GM18526 (cell line): ENCODE results near the gene DCD.

Experiments used
- POLR2A ChIP-seq: IDR thresholded peaks from 3 replicates; pipeline ENCODE4 v1.6.1; 2011; ENCODE audit not compliant: insufficient read length; ENCODE audit errors: extremely low read depth

DCD gene

GRCh38 chr12:54602661-54603060, 45.5 kb downstream of the DCD start:
- TF ChIP-seq POLR2A: no peak

GRCh38 chr12:54601841-54602240, 46.3 kb downstream of the DCD start:
- no peak for TF ChIP-seq POLR2A

GRCh38 chr12:54598970-54599369, 49.2 kb downstream of the DCD start:
- TF ChIP-seq POLR2A: no peak

GRCh38 chr12:54596526-54596946, 51.6 kb downstream of the DCD start:
- no peak for TF ChIP-seq POLR2A

GRCh38 chr12:54595471-54595870, 52.7 kb downstream of the DCD start:
- no peak for TF ChIP-seq POLR2A
